IPS-18c (cell line): ENCODE data around the gene RALGPS1.

Experiments used
- H3K4me3 ChIP-seq: 2 replicates; pipeline ENCODE4 v1.7.0; 2013; ENCODE audit warnings: low read depth, mild to moderate bottlenecking, low read length, moderate library complexity; ENCODE audit not compliant: insufficient read depth
- H3K9me3 ChIP-seq: one replicate; pipeline ENCODE4 v1.6.1; 2013; ENCODE audit warnings: mild to moderate bottlenecking, low read length, moderate library complexity; ENCODE audit not compliant: control insufficient read depth, insufficient read depth

RALGPS1 gene

GRCh38 chr9:126893079-126893478 lies 21.5 kb upstream of the RALGPS1 start:
- H3K4me3 ChIP-seq = no peak overlapping the region
- H3K9me3 ChIP-seq = no peaks in the 10 kb centered on the region

- no peak overlapping the region for H3K4me3 ChIP-seq
- H3K9me3 ChIP-seq = no peaks in the 10 kb centered on the region
These were observed 20.5 kb upstream of the RALGPS1 start for GRCh38 chr9:126894052-126894603.

GRCh38 chr9:126902210-126902609 lies 12.4 kb upstream of the RALGPS1 start:
- Histone ChIP-seq H3K4me3 (no peak overlapping the region), H3K9me3 (no peaks in the 10 kb centered on the region)

GRCh38 chr9:126904586-126904985 lies 10.0 kb upstream of the RALGPS1 start:
- Histone ChIP-seq H3K9me3 (no peaks in the 10 kb centered on the region), H3K4me3 (no peak overlapping the region)

GRCh38 chr9:126906091-126906490 lies 8.5 kb upstream of the RALGPS1 start:
- Histone ChIP-seq H3K9me3 (no peaks in the 10 kb centered on the region), H3K4me3 (no peak overlapping the region)

GRCh38 chr9:126907058-126907457 lies 7.5 kb upstream of the RALGPS1 start:
- H3K4me3 ChIP-seq = no peak overlapping the region
- H3K9me3 ChIP-seq = no peaks in the 10 kb centered on the region

- Histone ChIP-seq H3K4me3 (peak overlapping the region; percentile 63), H3K9me3 (no peaks in the 10 kb centered on the region)
These were observed 767 bp downstream of the RALGPS1 start for GRCh38 chr9:126915281-126915816.

GRCh38 chr9:126915846-126916543 lies 1.4 kb downstream of the RALGPS1 start:
- peak overlapping the region; percentile 63 for H3K4me3 ChIP-seq
- H3K9me3 ChIP-seq = no peaks in the 10 kb centered on the region

- Histone ChIP-seq H3K4me3 (no peak overlapping the region), H3K9me3 (no peaks in the 10 kb centered on the region)
These were observed 2.3 kb downstream of the RALGPS1 start for GRCh38 chr9:126916909-126917308.

GRCh38 chr9:126919193-126919592 lies 4.6 kb downstream of the RALGPS1 start:
- H3K9me3 ChIP-seq = no peaks in the 10 kb centered on the region
- H3K4me3 ChIP-seq = no peak overlapping the region

GRCh38 chr9:126925876-126926275 lies 11.3 kb downstream of the RALGPS1 start:
- no peak overlapping the region for H3K4me3 ChIP-seq
- H3K9me3 ChIP-seq = no peaks in the 10 kb centered on the region

- no peaks in the 10 kb centered on the region for H3K9me3 ChIP-seq
- H3K4me3 ChIP-seq = no peak overlapping the region
These were observed 11.8 kb downstream of the RALGPS1 start for GRCh38 chr9:126926364-126926763.

GRCh38 chr9:126927419-126927818 lies 12.8 kb downstream of the RALGPS1 start:
- H3K9me3 ChIP-seq = no peaks in the 10 kb centered on the region
- H3K4me3 ChIP-seq = no peak overlapping the region

GRCh38 chr9:126932871-126933321 lies 18.3 kb downstream of the RALGPS1 start:
- H3K4me3 ChIP-seq = no peak overlapping the region
- H3K9me3 ChIP-seq = no peaks in the 10 kb centered on the region

- H3K4me3 ChIP-seq = no peak overlapping the region
These were observed 18.9 kb downstream of the RALGPS1 start for GRCh38 chr9:126933334-126933980.

GRCh38 chr9:126934441-126934840 lies 19.9 kb downstream of the RALGPS1 start:
- no peak overlapping the region for H3K4me3 ChIP-seq
- no peaks in the 10 kb centered on the region for H3K9me3 ChIP-seq

More at GRCh38 chr9:126933334-126933980, 18.9 kb downstream of the RALGPS1 start:
- H3K9me3 ChIP-seq = no peaks in the 10 kb centered on the region

- H3K4me3 ChIP-seq = no peak overlapping the region
These were observed 21.0 kb downstream of the RALGPS1 start for GRCh38 chr9:126935630-126936029.

GRCh38 chr9:126937444-126937843 lies 22.9 kb downstream of the RALGPS1 start:
- Histone ChIP-seq H3K9me3 (no peaks in the 10 kb centered on the region), H3K4me3 (no peak overlapping the region)

More at GRCh38 chr9:126935630-126936029, 21.0 kb downstream of the RALGPS1 start:
- no peaks in the 10 kb centered on the region for H3K9me3 ChIP-seq
